Neural progenitor cell (in vitro differentiated cells): ENCODE data around the gene IL1R2.

Source experiments
- CTCF ChIP-seq: fragments of 200-600 bp; sonication (generic); IDR thresholded peaks from 2 replicates; pipeline ENCODE4 v1.5.1; 2017; ENCODE audit warnings: antibody characterized with exemption, mild to moderate bottlenecking
- EZH2 ChIP-seq: fragments of 200-600 bp; sonication (generic); IDR thresholded peaks from 2 replicates; pipeline ENCODE4 v1.6.1; 2017; ENCODE audit warnings: antibody characterized with exemption, mild to moderate bottlenecking, moderate library complexity

- TF ChIP-seq CTCF (no peak), EZH2 (no peak)
Measured at GRCh38 chr2:101972621-101973434, 18.9 kb upstream of the IL1R2 start.
